ENCODE measurements around the gene NKAP. TPM values are rescaled to one million over a fixed set of nuclear protein-coding genes. Genes with fewer than 3 reads are reported as not detected.
"Not testable (repeated sequence)": the region's sequence is repeated elsewhere in the genome, so short reads cannot be mapped to it uniquely, and the experiment has no call there.

Gene NKAP
- polyA plus RNA-seq = 1 to 10 TPM; 2.3 to 5.5 (median 3.5) TPM

DNA sequence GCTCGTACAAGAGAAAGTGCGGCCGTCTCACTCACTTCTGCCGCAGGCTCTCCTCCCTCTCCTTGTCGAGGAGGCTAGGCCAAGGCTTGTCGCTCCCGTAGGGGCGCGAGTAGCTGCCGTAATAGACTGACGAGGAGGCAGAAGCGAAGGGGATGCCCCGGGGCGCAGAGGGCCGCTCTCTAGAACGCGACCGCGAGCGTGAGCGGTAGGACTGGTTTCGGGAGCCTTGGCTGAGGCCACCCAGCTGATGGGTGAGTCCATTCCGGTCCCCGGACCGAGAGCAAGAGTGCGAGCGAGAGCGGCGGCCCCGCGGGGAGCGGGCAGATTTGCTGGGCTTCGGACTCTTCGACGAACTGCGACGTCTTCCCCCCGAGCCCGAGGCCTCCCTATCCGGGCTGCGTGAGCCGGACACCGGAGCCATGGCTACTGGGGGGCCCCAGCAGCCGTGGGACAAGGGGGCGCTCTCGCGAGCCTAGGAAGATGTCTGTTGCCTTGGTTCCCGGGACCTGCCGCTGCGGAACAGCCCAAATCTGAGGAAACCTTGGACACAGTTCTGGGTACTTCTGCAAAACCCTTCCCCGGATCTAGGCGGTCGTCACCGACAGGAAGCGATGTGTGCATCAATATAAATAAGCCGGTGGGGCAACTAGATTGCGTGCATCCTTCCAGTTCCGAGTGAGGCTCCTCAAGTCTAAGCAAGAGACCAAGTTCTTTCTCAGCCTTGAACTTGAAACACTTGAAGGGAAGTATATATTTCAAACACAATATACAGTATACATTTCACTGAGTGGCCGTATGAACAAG is at the start of gene NKAP:
Gene NKAP, minus strand, starts transcription at position 567 of the 804 bp plus-strand sequence. Its CDS starts 146 bp downstream, at position 421.
- peak within 1 kb of the TSS; percentile 75 for H3K27ac ChIP-seq (ENCODE audit: low read depth, low read length)
- WGBS, 3 donors = 0 to 34% (median 0%) methylated on average over 33 to 59 of the region's 59 CpGs

DNA sequence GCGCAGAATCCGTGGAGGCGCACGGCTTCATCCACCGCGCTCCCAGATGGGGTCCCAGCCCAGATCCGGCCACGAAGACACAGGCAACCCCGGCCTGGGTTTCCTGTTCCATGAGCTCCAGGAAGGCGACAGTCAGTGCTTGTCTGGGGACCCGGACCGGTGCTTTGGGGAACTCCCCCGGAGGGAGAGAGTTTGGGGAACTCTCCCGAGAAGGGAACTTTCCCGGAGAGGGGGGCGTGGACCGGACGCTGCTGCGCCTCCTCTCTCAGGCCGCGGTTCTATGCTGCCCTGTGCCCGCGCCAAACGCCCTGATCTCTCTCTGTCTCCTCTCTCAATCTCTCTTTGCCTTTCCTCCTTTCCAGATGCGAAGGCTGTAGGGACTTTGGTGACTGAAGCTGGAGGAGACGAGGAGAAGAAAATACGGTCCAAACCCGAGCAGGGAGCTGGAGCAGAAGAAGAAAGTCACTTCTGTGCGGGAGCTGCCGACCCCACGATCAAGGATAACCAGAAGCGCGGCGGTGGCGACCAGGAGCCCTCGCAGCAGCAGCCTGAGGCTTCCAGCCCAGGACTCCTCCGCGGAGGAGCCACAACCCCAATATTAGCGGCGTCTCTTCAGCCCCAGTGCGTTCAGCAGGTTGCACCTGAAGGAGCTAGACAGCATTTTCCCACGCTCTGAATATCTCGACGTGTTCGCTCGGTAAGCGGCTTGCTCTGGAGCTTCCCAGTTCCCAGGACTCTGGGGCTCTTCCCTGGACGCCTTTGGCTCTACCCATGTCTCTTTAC is 47.6 kb upstream of the NKAP start:
- 1 to 23% (median 4%) methylated on average over 20 to 48 of the region's 48 CpGs for WGBS, 3 donors
- H3K27ac ChIP-seq (ENCODE audit: low read depth, low read length) = no peak overlapping the region

DNA sequence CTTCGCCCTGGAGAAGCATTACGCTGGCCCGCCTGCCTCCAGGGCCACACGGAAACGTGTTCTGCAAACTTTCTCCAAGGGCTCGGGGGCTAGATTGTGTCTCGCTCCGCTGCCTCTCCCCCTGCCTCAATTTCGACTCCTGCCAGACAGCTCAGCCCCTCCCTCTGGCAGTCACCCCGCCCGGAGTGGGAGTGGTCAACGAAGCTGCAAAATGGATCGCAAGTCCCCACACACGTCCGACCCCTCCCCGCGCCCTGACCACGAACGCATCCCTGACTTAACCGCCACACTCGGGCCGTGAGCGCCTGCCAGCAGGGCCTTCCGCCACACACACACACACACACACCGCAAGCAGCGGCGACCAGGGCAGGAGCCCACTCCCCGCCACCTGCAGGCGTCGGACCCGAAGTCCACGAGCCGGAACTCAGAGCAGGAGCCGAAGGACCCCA is 47.0 kb upstream of the NKAP start:
- no peak overlapping the region for H3K27ac ChIP-seq (ENCODE audit: low read depth, low read length)
- WGBS, 3 donors = 1 to 18% (median 2%) methylated on average over 17 to 34 of the region's 34 CpGs

DNA sequence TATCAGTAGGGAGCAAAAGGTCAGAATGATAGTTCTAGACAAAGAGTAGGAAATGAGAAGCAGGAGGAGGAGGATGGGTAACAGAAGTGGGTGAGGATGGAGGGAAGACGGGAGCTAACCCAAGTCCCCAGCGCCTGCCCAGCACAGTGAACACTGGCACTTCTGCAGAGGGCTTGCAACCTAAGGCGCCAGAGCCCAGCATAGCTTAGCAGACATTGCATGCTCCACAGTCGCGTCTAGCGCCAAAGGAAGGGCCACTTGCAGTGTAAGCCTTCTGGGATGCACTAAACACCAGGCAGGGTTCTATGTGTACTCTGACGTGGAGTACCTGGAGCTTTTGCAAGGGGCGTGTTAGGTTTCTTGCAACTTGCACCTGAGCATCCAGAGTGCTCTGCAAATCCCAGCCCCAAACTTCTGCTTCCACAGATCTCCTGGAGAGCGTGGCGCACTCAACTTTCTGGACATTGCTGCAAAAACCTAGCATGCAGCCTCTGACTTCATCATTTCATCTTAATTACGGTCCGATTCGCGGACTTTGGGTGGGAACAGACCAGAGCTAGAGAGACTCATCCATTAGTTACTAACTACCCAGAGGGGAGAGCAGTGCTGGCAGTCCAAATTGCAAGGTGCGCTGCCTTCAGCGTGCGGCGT is 46.5 kb upstream of the NKAP start:
- H3K27ac ChIP-seq (ENCODE audit: low read depth, low read length) = no peak overlapping the region
- WGBS, 3 donors = 3 to 31% (median 5%) methylated on average over 18 of the region's 18 CpGs

DNA sequence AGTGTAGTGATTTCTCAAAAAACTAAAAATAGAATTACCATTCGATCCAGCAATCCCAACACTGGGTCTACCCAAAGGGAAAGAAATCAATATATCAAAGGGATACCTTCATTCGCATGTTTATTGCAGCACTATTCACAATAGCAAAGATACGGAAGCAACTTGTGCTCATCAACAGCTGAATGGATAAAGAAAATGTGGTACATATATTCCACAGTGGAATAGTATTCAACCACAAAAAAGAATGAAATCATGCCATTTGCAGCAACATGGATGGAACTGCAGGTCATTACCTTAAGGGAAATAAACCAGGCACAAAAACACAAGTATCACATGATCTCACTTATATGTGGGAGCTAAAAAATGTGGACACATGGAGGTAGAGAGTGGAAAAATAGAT is 42.7 kb upstream of the NKAP start:
- WGBS, 3 donors = 69 to 93% (median 89%) methylated on average over 3 of the region's 3 CpGs
- H3K27ac ChIP-seq (ENCODE audit: low read depth, low read length) = no peak overlapping the region

DNA sequence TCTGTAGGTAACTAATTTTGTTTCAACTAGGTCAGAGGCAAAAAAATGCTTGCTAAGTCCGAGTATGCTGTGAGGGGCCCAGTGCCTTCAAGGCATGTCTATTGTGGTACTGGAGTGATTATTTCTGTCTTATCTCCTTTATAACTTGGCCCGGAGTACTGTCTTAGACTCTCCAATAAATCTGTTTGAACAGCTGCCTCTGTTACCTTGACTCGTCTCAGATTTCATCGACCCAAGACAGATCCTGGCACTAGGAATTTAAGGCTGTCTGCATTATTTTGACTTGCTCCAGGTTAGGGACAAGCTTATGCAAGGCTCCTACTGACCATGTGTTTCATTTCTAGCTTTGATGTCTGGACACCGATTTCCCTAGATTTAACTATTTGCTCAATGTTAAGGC is 41.1 kb upstream of the NKAP start:
- 33 to 57% (median 53%) methylated on average over 5 of the region's 5 CpGs for WGBS, 3 donors
- H3K27ac ChIP-seq (ENCODE audit: low read depth, low read length) = no peak overlapping the region

DNA sequence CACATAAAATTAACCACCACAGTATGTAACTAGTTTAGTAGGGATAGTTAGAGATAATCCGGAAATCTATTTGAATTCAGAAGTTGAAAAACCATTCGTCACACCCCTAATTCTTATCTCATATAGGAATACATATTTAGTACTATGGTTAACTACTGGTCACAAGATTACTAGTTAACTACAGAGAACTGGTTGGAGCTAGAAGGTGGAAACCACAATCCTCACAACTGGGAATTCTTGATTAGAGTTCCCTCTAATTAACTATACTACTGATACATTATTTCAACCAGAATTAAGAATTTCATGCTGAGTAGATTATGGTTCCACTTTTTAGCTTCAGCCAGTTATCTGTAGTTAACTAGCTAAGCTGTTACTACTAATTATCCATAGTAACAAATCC is 39.9 kb upstream of the NKAP start:
- WGBS, 3 donors = 58 to 94% (median 76%) methylated on average over 2 of the region's 2 CpGs
- no peak overlapping the region for H3K27ac ChIP-seq (ENCODE audit: low read depth, low read length)

DNA sequence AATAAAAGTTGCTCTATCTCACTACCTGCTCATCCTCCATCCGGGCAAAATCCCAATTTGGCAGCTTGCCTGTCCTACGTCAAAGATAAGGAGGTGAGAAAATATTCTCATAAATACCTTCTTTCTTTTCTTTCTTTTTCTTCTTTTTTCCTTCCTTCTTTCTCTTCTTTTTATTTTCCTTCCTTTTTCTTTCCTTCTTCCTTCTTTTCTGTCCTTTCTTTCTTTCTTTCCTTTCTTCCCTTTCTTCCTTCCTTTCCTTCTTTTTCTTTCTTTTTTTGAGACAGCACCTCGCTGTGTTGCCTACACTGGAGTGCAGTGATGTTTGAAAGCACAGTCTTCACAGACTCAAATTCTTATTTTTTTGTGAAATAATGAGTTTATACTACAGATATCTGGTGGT is 38.6 kb upstream of the NKAP start:
- 40 to 53% (median 48%) methylated on average over 3 of the region's 3 CpGs for WGBS, 3 donors
- H3K27ac ChIP-seq (ENCODE audit: low read depth, low read length) = no peak overlapping the region

DNA sequence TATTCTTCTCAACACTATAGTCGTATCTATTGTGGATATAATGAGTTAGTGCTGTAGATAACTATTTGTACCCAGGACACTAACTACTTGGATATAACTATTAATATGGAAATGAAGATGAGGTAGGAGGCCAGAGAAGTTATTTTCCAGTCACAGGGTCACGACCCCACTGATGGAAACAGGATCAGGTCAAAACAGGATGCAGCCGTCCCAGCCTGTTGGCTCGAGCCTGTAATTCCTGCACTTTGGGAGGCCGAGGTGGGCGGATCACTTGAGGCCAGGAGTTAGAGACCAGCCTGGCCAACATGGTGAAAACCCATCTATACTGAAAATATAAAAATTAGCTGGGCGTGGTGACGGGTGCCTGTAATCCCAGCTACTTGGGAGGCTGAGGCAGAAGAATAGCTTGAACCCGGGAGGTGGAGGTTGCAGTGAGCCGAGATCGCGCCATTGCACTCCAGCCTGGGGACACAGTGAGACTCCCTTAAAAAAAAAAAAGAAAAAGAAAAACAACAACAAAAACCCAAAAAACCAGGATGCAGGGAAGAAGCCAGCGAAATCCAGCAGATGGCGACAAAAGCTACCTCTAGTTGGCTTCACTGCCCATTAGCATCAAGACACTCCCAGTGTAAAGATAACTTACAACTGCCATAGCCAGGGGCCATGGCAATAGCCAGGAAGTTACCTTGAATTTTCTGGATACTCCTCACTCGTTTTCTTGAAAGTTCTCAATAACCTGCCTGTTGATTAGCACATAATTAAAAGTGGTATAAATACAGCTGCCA is 37.9 kb upstream of the NKAP start:
- no peak overlapping the region for H3K27ac ChIP-seq (ENCODE audit: low read depth, low read length)
- WGBS, 3 donors = 43 to 55% (median 44%) methylated on average over 14 to 15 of the region's 15 CpGs

DNA sequence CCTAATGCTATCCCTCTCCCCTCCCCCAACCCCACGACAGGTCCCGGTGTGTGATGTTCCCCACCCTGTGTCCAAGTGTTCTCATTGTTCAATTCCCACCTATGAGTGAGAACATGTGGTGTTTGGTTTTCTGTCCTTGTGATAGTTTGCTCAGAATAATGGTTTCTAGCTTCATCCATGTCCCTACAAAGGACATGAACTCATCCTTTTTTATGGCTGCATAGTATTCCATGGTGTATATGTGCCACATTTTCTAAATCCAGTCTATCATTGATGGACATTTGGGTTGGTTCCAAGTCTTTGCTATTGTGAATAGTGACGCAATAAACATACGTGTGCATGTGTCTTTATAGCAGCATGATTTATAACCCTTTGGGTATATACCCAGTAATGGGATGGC is 33.6 kb upstream of the NKAP start:
- 78 to 92% (median 84%) methylated on average over 2 to 4 of the region's 4 CpGs for WGBS, 3 donors

DNA sequence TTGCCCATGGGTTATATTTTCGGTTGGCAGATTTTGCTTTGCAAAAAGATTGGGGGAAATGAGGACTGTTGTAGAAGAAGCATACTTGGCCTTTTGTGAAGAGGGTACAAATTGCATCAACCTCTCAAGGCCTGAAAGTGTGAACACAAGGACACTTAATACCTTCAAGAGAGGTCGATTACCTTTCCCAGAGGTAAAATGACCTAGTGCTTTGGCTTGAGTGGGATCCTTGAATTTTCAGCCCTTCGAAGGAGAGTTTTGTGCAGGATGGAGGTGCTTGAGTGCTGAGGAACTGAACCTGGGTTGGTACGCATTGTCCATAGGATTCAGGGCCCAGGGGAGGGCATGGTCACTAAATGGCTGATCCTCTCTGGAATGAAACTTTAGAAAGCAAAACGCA is 27.6 kb upstream of the NKAP start:
- no peak overlapping the region for H3K27ac ChIP-seq (ENCODE audit: low read depth, low read length)
- 65 to 96% (median 70%) methylated on average over 5 of the region's 5 CpGs for WGBS, 3 donors

More for the DNA sequence above, 33.6 kb upstream of the NKAP start:
- H3K27ac ChIP-seq (ENCODE audit: low read depth, low read length) = not testable (repeated sequence)

DNA sequence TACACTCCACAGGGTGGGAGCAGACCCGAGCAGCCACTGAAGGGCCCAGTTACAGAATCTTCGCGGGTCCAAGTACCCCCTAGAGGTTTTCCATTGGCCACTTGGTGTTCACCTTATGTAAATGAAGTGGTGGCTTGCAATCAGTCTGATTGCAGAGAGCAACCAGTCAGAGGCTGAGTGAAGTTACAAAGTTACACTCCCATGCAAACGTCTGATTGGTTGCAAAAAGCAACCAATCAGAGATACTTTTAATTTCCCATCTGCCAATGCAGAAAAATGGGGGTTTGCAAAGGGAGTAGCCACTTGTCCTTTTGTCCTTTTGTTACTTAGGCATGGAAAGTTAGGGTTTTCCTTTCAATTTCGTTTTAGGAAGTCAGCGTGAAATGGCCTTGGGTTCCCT is 27.0 kb upstream of the NKAP start:
- 65 to 91% (median 79%) methylated on average over 6 of the region's 6 CpGs for WGBS, 3 donors
- no peak overlapping the region for H3K27ac ChIP-seq (ENCODE audit: low read depth, low read length)

DNA sequence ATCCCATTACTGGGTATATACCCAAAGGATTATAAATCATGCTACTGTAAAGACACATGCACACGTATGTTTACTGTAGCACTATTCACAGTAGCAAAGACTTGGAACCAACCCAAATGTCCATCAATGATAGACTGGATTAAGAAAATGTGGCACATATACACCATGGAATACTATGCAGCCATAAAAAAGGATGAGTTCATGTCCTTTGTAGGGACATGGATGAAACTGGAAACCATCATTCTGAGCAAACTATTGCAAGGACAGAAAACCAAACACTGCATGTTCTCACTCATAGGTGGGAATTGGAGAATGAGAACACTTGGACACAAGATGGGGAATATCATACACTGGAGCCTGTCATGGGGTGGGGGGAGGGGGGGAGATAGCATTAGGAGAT is 23.3 kb upstream of the NKAP start:
- WGBS, 3 donors = 80 to 88% (median 84%) methylated on average over 1 of the region's 1 CpG
- H3K27ac ChIP-seq (ENCODE audit: low read depth, low read length) = not testable (repeated sequence)

DNA sequence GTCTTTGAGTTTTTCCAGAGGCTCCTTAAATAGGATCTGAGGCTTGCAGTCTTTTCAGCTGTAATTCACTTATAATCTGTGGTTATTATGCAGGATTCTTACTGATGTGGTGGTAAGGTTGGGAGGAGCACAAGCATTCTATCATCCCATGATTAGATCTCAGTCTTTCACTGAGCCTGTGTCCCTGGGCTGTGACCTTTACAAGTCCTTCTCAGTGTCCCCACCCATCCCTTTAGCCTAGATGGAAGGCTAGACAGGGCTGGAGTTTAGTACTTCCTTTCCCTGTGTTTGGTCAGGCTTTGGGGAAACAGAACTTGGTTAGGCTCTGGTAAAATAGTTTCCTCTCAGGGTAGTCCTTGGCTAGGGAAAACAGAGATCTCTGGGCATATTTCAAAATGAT is 17.1 kb upstream of the NKAP start:
- no peak overlapping the region for H3K27ac ChIP-seq (ENCODE audit: low read depth, low read length)

DNA sequence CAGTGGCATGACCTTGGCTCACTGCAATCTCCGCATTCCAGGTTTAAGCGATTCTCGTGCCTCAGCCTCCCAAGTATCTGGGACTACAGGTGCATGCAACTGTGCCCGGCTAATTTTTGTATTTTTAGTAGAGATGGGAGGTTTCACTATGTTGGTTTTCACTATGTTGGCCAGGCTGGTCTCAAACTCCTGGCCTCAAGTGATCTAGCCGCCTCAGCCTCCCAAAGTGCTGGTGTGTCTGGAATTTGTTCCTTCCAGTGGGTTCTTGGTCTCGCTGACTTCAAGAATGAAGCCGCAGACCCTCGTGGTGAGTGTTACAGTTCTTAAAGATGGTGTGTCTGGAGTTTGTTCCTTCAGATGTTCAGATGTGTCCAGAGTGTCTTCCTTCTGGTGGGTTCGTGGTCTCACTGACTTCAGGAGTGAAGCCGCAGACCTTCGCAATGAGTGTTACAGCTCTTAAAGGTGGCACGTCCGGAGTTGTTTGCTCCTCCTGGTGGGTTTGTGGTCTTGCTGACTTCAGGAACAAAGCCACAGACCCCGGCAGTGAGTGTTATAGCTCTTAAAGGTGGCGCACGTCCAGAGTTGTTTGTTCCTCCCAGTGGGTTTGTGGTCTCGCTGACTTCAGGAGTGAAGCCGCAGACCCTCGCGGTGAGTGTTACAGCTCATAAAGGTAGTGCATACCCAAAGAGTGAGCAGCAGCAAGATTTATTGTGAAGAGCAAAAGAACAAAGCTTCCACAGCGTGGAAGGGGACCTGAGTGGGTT is 12.4 kb upstream of the NKAP start:
- H3K27ac ChIP-seq (ENCODE audit: low read depth, low read length) = not testable (repeated sequence)
- 61 to 76% (median 76%) methylated on average over 21 of the region's 21 CpGs for WGBS, 3 donors

DNA sequence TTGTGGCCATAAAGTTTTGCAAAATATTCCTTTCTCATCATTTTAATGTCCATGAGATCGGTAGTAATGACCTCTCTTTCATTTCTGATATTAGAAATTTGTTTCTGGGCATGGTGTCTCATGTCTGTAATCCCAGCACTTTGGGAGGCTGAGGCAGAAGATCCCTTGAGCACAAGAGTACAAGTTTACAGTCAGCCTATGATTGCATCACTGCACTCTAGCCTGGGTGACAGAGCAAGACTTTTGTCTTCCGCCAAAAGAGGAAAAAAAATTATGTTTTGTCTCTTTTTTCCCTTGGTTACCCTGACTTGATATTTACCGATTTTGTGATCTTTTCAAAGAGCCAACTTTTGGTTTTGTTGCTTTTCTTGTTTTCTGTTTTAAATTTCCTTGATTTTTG is 10.8 kb upstream of the NKAP start:
- H3K27ac ChIP-seq (ENCODE audit: low read depth, low read length) = no peak overlapping the region
- 57 to 80% (median 74%) methylated on average over 3 of the region's 3 CpGs for WGBS, 3 donors

DNA sequence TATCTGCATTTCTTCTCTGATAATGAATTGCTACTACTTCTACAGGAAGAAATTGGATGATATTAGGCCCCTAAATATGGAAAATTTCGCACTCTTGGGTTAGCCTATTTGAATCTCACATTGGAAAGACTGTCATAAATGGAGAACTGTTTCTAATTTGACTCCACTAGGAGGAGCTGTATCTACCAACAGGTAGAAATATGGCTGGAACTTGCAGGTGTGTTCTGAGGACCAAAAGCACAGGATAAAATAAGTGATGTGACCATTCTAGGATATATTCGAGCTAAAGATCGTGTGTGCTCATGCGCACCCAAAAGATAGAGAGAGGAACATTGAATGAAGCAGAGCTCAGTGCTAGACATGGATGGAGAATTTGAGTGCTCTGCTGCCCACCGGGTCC is 4.8 kb upstream of the NKAP start:
- H3K27ac ChIP-seq (ENCODE audit: low read depth, low read length) = no peak overlapping the region
- 77 to 83% (median 83%) methylated on average over 5 of the region's 5 CpGs for WGBS, 3 donors

DNA sequence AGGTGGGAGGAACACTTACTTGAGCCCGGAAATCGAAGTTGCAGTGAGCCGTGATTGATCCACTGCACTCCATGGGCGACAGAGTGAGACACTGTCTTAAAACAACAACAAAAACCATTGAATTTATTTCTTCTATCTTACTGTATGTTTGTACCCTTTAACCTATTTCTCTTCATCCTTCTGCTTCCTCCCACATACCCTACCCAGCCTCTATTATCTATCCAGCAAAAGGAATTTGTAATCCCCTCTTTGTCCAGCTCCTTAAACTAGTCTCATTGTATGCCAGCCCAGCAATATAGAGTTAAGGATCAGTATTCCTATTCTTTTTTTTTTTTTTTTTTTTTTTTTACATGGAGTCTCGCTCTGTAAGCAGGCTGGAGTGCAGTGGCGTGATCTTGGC is 1.9 kb upstream of the NKAP start:
- no peak overlapping the region for H3K27ac ChIP-seq (ENCODE audit: low read depth, low read length)
- 71 to 75% (median 73%) methylated on average over 6 of the region's 6 CpGs for WGBS, 3 donors
